Ovary (tissue), 3 donors: Measurements from ENCODE around the gene SPPL3.

Experiments used
- CTCF ChIP-seq, 3 donors: fragments of 450-650 bp in 2 of 3; fragments of 200-600 bp in 1 of 3; IDR thresholded peaks; one replicate each; pipeline versions ENCODE4 v1.5.1 to v1.8.0; 2016 to 2022; ENCODE audit warnings: antibody characterized with exemption in 3 of 3, mild to moderate bottlenecking in 1 of 3
- EP300 ChIP-seq: sonication (generic); formaldehyde crosslinking; IDR thresholded peaks from one replicate; pipeline ENCODE4 v1.6.1; 2017; ENCODE audit warnings: antibody characterized with exemption
- POLR2A ChIP-seq: fragments of 450-650 bp; IDR thresholded peaks from one replicate; pipeline ENCODE4 v1.6.1; 2017; ENCODE audit warnings: antibody characterized with exemption, mild to moderate bottlenecking, moderate library complexity
- donor health status: DM: no; HTN: no; CAD: no.

- TF ChIP-seq POLR2A (no peak), CTCF (IDR thresholded peaks at IDR 0.05) (no peak), EP300 (no peak)
These were observed 17.7 kb downstream of the SPPL3 start for GRCh38 chr12:120886199-120887018.
